IMR-90 (cell line): ENCODE data around the gene MR1.

Experiments
- CTCF ChIP-seq: conservative IDR thresholded peaks from 2 replicates; pipeline ENCODE4 v1.5.1; 2012; ENCODE audit warnings: mild to moderate bottlenecking, low read depth, low read length, improper control_type of control experiment
- MAZ ChIP-seq: IDR thresholded peaks from 2 replicates; pipeline ENCODE4 v1.6.1; 2012; ENCODE audit warnings: low read depth, mild to moderate bottlenecking, low read length, improper control_type of control experiment, moderate library complexity, borderline replicate concordance
- POLR2A ChIP-seq: IDR thresholded peaks from 2 replicates; pipeline ENCODE4 v1.6.1; 2012; ENCODE audit warnings: mild to moderate bottlenecking, low read depth, low read length
- RAD21 ChIP-seq: IDR thresholded peaks from 2 replicates; pipeline ENCODE4 v1.6.1; 2012; ENCODE audit warnings: low read length, improper control_type of control experiment
- RCOR1 ChIP-seq: IDR thresholded peaks from 2 replicates; pipeline ENCODE4 v1.6.1; 2012; ENCODE audit warnings: mild to moderate bottlenecking, low read length, improper control_type of control experiment; ENCODE audit not compliant: insufficient replicate concordance
- RFX5 ChIP-seq: IDR thresholded peaks from 2 replicates; pipeline ENCODE4 v1.8.0; 2012; ENCODE audit warnings: low read depth, mild to moderate bottlenecking, low read length, moderate library complexity
- SMC3 ChIP-seq: fragments of 150-350 bp; IDR thresholded peaks from 2 replicates; pipeline ENCODE4 v1.6.1; 2016; ENCODE audit warnings: low read depth, mild to moderate bottlenecking, antibody characterized with exemption, low read length, moderate library complexity

DNA sequence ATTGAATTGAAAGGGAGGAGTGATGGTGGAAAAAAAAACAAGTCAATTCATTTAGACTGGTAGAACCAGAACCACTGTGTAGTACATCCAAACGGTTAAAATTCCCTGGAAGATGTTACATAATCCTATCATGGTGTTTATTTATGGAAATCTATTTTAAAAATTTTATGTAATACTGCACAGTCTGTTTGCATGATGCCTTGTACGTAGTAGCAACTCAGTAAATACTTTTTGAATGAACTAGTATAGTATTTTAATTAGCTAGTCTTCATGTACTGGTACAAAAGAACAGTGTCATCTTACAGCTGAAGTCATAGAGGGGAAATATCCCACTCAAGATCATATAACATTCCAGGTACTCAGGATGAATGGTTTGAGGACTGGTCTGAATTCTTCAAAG is 27.7 kb downstream of the MR1 start:
- TF ChIP-seq POLR2A (no peak), RAD21 (no peak), CTCF (no peak), RCOR1 (no peak), MAZ (no peak), SMC3 (no peak), RFX5 (no peak)
